K562 (cell line): ENCODE data around the gene ZNF586. TPM values are rescaled to one million over a fixed set of nuclear protein-coding genes. Genes with fewer than 3 reads are reported as not detected.

Experiments used
- ATAC-seq: fragments of 200-7000 bp; cut with Tn5 transposase; 3 replicates; pipeline ENCODE4 v1.9.1; 2020; ENCODE audit warnings: moderate library complexity
- BruUV-seq: library from RNA; stranded (reverse); fragments of 400-500 nt; replicated peaks from 2 replicates; lab custom pipeline; 2021; lab: Mats Ljungman, UMichigan
- CTCF ChIA-PET: fragments of 300-600 bp; formaldehyde crosslinking; extraction: SDS; loops from one replicate; lab custom pipeline; 2021; ENCODE audit warnings: low intra/inter-chr PET ratio; lab: Yijun Ruan, JAX
- POLR2A ChIA-PET: fragments of 300-600, 350-650 bp; sonication (Branson Sonifier 250); formaldehyde crosslinking; extraction: SDS; loops from one replicate; lab custom pipeline; 2021; ENCODE audit warnings: antibody characterized with exemption, inconsistent platforms; lab: Yijun Ruan, JAX
- DNase-seq, 4 experiments: peaks; one replicate each; pipeline versions ENCODE4 v3.0.0 to v3.0.0-alpha.2; 2011 to 2018; ENCODE audit warnings: low spot score in 3 of 4, mixed read lengths in 3 of 4; ENCODE audit errors: extremely low read depth in 1 of 4
- FAIRE-seq: peaks from 2 replicates; lab custom pipeline; 2011; peaks lifted over from hg19 to GRCh38; lab: Jason Lieb, UNC
- H2AFZ ChIP-seq: 2 replicates; pipeline ENCODE4 v1.6.0; 2011; ENCODE audit warnings: low read depth, low read length, control low read depth, inconsistent platforms
- H3K27ac ChIP-seq: fragments of 200-600 bp; 3 replicates; pipeline ENCODE4 v1.8.0; 2011; ENCODE audit warnings: low read depth, mild to moderate bottlenecking, control low read depth, inconsistent platforms, low read length, moderate library complexity, mixed read lengths; ENCODE audit errors: extremely low read depth
- H3K27me3 ChIP-seq, 2 experiments: fragments of 300-600 bp in 1 of 2; 2 replicates in 1 of 2; 3 replicates in 1 of 2; pipeline versions ENCODE4 v1.6.0 to v1.8.0; 2011; ENCODE audit warnings: inconsistent platforms in 2 of 2, low read length in 2 of 2, mild to moderate bottlenecking in 1 of 2, mixed read lengths in 1 of 2, moderate library complexity in 1 of 2; ENCODE audit not compliant: control insufficient read depth in 2 of 2, insufficient read depth in 2 of 2
- H3K36me3 ChIP-seq: fragments of 300-600 bp; 3 replicates; pipeline ENCODE4 v1.8.0; 2011; ENCODE audit warnings: mild to moderate bottlenecking, low read length, inconsistent platforms; ENCODE audit not compliant: control insufficient read depth, insufficient read depth
- H3K4me1 ChIP-seq, 2 experiments: fragments of 200-600 bp in 1 of 2; replicated peaks in 1 of 2; 2 replicates in 1 of 2; 3 replicates in 1 of 2; pipeline versions ENCODE4 v1.5.1 to v1.8.0; 2011; ENCODE audit warnings: inconsistent platforms in 2 of 2, low read length in 2 of 2, mild to moderate bottlenecking in 1 of 2, mixed read lengths in 1 of 2, moderate library complexity in 1 of 2; ENCODE audit not compliant: control insufficient read depth in 2 of 2, insufficient read depth in 2 of 2
- H3K4me2 ChIP-seq: 2 replicates; pipeline ENCODE4 v1.6.1; 2011; ENCODE audit warnings: low read length, control low read depth, inconsistent platforms, mixed read lengths; ENCODE audit not compliant: insufficient read depth
- H3K4me3 ChIP-seq: fragments of 200-600 bp; sonication (generic), shearing (Covaris generic); 2 replicates; pipeline ENCODE4 v1.5.1; 2016; ENCODE audit warnings: control low read depth, inconsistent platforms
- H3K79me2 ChIP-seq: fragments of 200-600 bp; 3 replicates; pipeline ENCODE4 v1.8.0; 2011; ENCODE audit warnings: low read length, inconsistent platforms; ENCODE audit not compliant: control insufficient read depth, insufficient read depth
- H3K9ac ChIP-seq, 2 experiments: 2 replicates each; pipeline versions ENCODE4 v1.6.0 to v1.6.1; 2011; ENCODE audit warnings: low read depth in 2 of 2, low read length in 2 of 2, control low read depth in 1 of 2, inconsistent platforms in 1 of 2, mild to moderate bottlenecking in 1 of 2, mixed read lengths in 1 of 2; ENCODE audit not compliant: insufficient read depth in 1 of 2
- H3K9me1 ChIP-seq: one replicate; pipeline ENCODE4 v1.6.0; 2011; ENCODE audit warnings: inconsistent platforms, mild to moderate bottlenecking, low read length, moderate library complexity; ENCODE audit not compliant: control insufficient read depth, insufficient read depth
- H3K9me3 ChIP-seq: replicated peaks from 2 replicates; pipeline ENCODE4 v1.5.1; 2011; ENCODE audit warnings: low read depth, low read length, inconsistent platforms; ENCODE audit not compliant: control insufficient read depth, insufficient read depth
- H4K20me1 ChIP-seq: replicated peaks from 2 replicates; pipeline ENCODE4 v1.6.1; 2011; ENCODE audit warnings: low read length, inconsistent platforms, mixed read lengths; ENCODE audit not compliant: control insufficient read depth, insufficient read depth
- DPF2 ChIP-seq: fragments of 450-650 bp; IDR thresholded peaks from 2 replicates; pipeline ENCODE4 v1.6.1; 2016
- ELF4 ChIP-seq: fragments of 450-650 bp; formaldehyde crosslinking; IDR thresholded peaks from 2 replicates; pipeline ENCODE4 v1.4.0; 2022; ENCODE audit warnings: missing genetic modification characterization
- ESRRB ChIP-seq: fragments of 250-450 bp; sonication (Bioruptor Pico); IDR thresholded peaks from 2 replicates; pipeline ENCODE4 v1.5.0; 2020; ENCODE audit warnings: mild to moderate bottlenecking, moderate library complexity, borderline replicate concordance
- GTF2E2 ChIP-seq: fragments of 200-800 bp; sonication (Bioruptor generic); IDR thresholded peaks from 2 replicates; pipeline ENCODE4 v1.6.1; 2016; ENCODE audit warnings: missing genetic modification characterization, missing compliant biosample characterization
- MAFK ChIP-seq: IDR thresholded peaks from 2 replicates; pipeline ENCODE4 v1.6.1; 2011; ENCODE audit warnings: low read length, improper control_type of control experiment
- MNT ChIP-seq, 2 experiments: fragments of 450-650 bp; conservative IDR thresholded peaks; 2 replicates each; pipeline ENCODE4 v1.6.1; 2017; ENCODE audit warnings: mild to moderate bottlenecking in 2 of 2, moderate library complexity in 2 of 2
- MTA3 ChIP-seq: fragments of 450-650 bp; formaldehyde crosslinking; IDR thresholded peaks from 2 replicates; pipeline ENCODE4 v1.6.1; 2017; ENCODE audit warnings: mild to moderate bottlenecking, borderline replicate concordance
- MXD1 ChIP-seq: fragments of 250-450 bp; sonication (Bioruptor Pico); IDR thresholded peaks from 2 replicates; pipeline ENCODE4 v1.8.0; 2021; ENCODE audit warnings: borderline replicate concordance, mild to moderate bottlenecking, moderate library complexity; ENCODE audit not compliant: poor library complexity, severe bottlenecking
- NFE2 ChIP-seq: IDR thresholded peaks from 2 replicates; pipeline ENCODE4 v1.6.1; 2014; ENCODE audit warnings: antibody characterized with exemption, low read depth
- NR2C2 ChIP-seq, 2 experiments: fragments of 200-800 bp in 1 of 2; sonication (Bioruptor generic) in 1 of 2; sonication (generic) in 1 of 2; formaldehyde crosslinking in 1 of 2; IDR thresholded peaks; 2 replicates each; pipeline versions ENCODE4 v1.6.1 to v1.8.0; 2016 to 2022; ENCODE audit warnings: mild to moderate bottlenecking in 1 of 2, missing compliant biosample characterization in 1 of 2, missing genetic modification characterization in 1 of 2, missing genetic modification reagents in 1 of 2
- PBX2 ChIP-seq, 2 experiments: IDR thresholded peaks in 1 of 2; conservative IDR thresholded peaks in 1 of 2; 2 replicates each; pipeline ENCODE4 v1.6.1; 2016; ENCODE audit warnings: low read depth in 2 of 2, mild to moderate bottlenecking in 1 of 2, missing compliant biosample characterization in 1 of 2, missing genetic modification characterization in 1 of 2, moderate library complexity in 1 of 2
- SIN3A ChIP-seq, 2 experiments: fragments of 150-350 bp in 1 of 2; IDR thresholded peaks; 2 replicates each; pipeline ENCODE4 v1.6.1; 2011 to 2016; ENCODE audit warnings: borderline replicate concordance in 2 of 2, low read depth in 2 of 2, low read length in 2 of 2, mild to moderate bottlenecking in 2 of 2, moderate library complexity in 2 of 2; ENCODE audit not compliant: control insufficient read depth in 1 of 2
- TAF9B ChIP-seq: fragments of 450-650 bp; IDR thresholded peaks from 2 replicates; pipeline ENCODE4 v1.6.1; 2018; ENCODE audit warnings: mild to moderate bottlenecking; ENCODE audit not compliant: partially characterized antibody
- ZFP1 ChIP-seq: fragments of 450-650 bp; formaldehyde crosslinking; IDR thresholded peaks from 2 replicates; pipeline ENCODE4 v1.4.0; 2020; ENCODE audit warnings: mild to moderate bottlenecking, mixed read lengths
- WGBS: fragments of 100-300 bp; shearing (Covaris generic); methylation state at CpG from one replicate; pipeline ENCODE4 v1.1.6; 2016; ENCODE audit warnings: low coverage, mixed read lengths; ENCODE audit not compliant: insufficient coverage; ENCODE audit errors: missing lambda C conversion rate; 5-methylcytosine and 5-hydroxymethylcytosine counted together
- in situ Hi-C: fragments of 300-500 bp; cut with MboI; formaldehyde crosslinking; loops from 4 replicates; pipeline ENCODE4 v1.15.0; 2018; ENCODE audit warnings: inconsistent platforms, mixed read lengths
- intact Hi-C: fragments of 100-400 bp; cut with micrococcal nuclease; formaldehyde crosslinking; loops from 2 replicates; pipeline ENCODE4 v1.14.2; 2022
- polyA plus RNA-seq, 8 experiments: library from polyadenylated mRNA; depleted of rRNA in 4 of 8; stranded (reverse) in 5 of 8; unstranded in 3 of 8; fragments of >200 nt; fragmentation: Nextera tagmentation in 2 of 8; fragmentation: Illumina TruSeq in 1 of 8; extraction: Ambion mirVana in 2 of 8; extraction: Trizol in 1 of 8; gene quantifications; 2 replicates each; pipeline versions ENCODE4 v1.2.1 to v1.2.3, GENCODE V29; 2011 to 2014; ENCODE audit warnings: inconsistent platforms in 1 of 8, missing spikeins in 1 of 8
- total RNA-seq, 7 experiments: library from RNA; depleted of rRNA in 6 of 7; stranded (reverse); fragments of >200 nt in 6 of 7; fragmentation: Illumina TruSeq in 2 of 7; extraction: Trizol in 2 of 7; gene quantifications; 2 replicates each; pipeline versions ENCODE4 v1.2.1 to v1.2.3, GENCODE V29; 2011 to 2021; ENCODE audit warnings: low replicate concordance in 1 of 7

ZNF586 gene
- total and polyA plus RNA-seq, 9 of the 15 experiments (the other 6 are each of a cell fraction or from before 2014, with no cell fraction given), result 2.5 to 12.6 (median 8.4) TPM

GRCh38 chr19:57814505-57815246, 45.2 kb downstream of the ZNF586 start, which contains the start of gene ZNF552:
TSS of gene ZNF552 (minus strand) at chr19:57814913. CDS start at chr19:57814743, 170 bp downstream.
- 1% methylated on average over 41 of the region's 50 CpGs for WGBS
- H3K79me2 ChIP-seq, result peaks cover 30% of the 10 kb centered on the region
- CTCF ChIA-PET, result no interaction called here
- TF ChIP-seq NR2C2 (CRISPR knock-in tag; IDR thresholded peaks at IDR 0.05), result no peak
- peak; percentile 90 for TF ChIP-seq NR2C2 (tag; IDR thresholded peaks at IDR 0.05)
- no peak for TF ChIP-seq ZFP1
- peak; percentile 68 to 83 for TF ChIP-seq MNT (conservative IDR thresholded peaks at IDR 0.05)
- peak; percentile 55; the same call in 1 of the 2 replicates for TF ChIP-seq MTA3
- no peak for TF ChIP-seq DPF2
- no peak for TF ChIP-seq MAFK
- TF ChIP-seq MXD1 (CRISPR knock-in tag), result no peak
- no peak for TF ChIP-seq ESRRB (CRISPR knock-in tag)
- no peak for TF ChIP-seq GTF2E2 (tag)
- 0 out of 2 replicates have a peak, but pooled peaks have one; percentile 1 for TF ChIP-seq NFE2
- peak; percentile 29 for TF ChIP-seq TAF9B
- TF ChIP-seq SIN3A (IDR thresholded peaks at IDR 0.05; ENCODE audit: borderline replicate concordance in 2 of 2, control insufficient read depth in 1 of 2, low read depth in 2 of 2, low read length in 2 of 2), result peak in 1 of 2 experiments; percentile 55; a peak in 1 of 4 replicates
- peak; percentile 69 for TF ChIP-seq ELF4
- peak; percentile 38; the same call in 1 of the 2 replicates for TF ChIP-seq PBX2 (CRISPR knock-in tag; IDR thresholded peaks at IDR 0.05; ENCODE audit: low read depth)
- TF ChIP-seq PBX2 (tag; conservative IDR thresholded peaks at IDR 0.05; ENCODE audit: low read depth), result peak; percentile 99

More at GRCh38 chr19:57814505-57815246, 45.2 kb downstream of the ZNF586 start, which contains the start of gene ZNF552:
- TSS peak; percentile 68 for BruUV-seq
- Histone ChIP-seq H3K27ac (peak within 1 kb of the TSS; percentile 69), H4K20me1 (no peaks in the 10 kb centered on the region), H3K4me1 (peaks cover 7 to 19% of the 10 kb centered on the region in 2 experiments; a peak in 4 of 5 replicates), H3K9ac (peak within 1 kb of the TSS; percentile 80 to 89), H3K27me3 (no peaks in the 10 kb centered on the region), H3K9me3 (no peaks in the 10 kb centered on the region), H3K4me3 (peak within 1 kb of the TSS; percentile 60), H3K4me2 (peak within 1 kb of the TSS; percentile 80), H2AFZ (peak within 1 kb of the TSS; percentile 86), H3K36me3 (peaks cover 25% of the 10 kb centered on the region), H3K9me1 (peaks cover 2% of the 10 kb centered on the region)
- DNase-seq (peak; percentile 79 to 92 (median 83)), ATAC-seq (peak; percentile 90), FAIRE-seq (peak; percentile 92)
- POLR2A ChIA-PET, result interaction anchor here (0.8 to 0.9 kb wide), 2 partner anchors 14 to 182 kb away, joined by 3 read pairs; partner anchors contain the start of gene ZNF211
- intact Hi-C loops (no loop called here), in situ Hi-C loops (no loop called here)
